IMR-90 (cell line): ENCODE results near the gene NMS.

Experiments
- BHLHE40 ChIP-seq: fragments of 150-350 bp; IDR thresholded peaks from 2 replicates; pipeline ENCODE4 v1.6.1; 2016; ENCODE audit warnings: mild to moderate bottlenecking, low read depth, low read length
- CTCF ChIP-seq: conservative IDR thresholded peaks from 2 replicates; pipeline ENCODE4 v1.5.1; 2012; ENCODE audit warnings: mild to moderate bottlenecking, low read depth, low read length, improper control_type of control experiment
- MAZ ChIP-seq: IDR thresholded peaks from 2 replicates; pipeline ENCODE4 v1.6.1; 2012; ENCODE audit warnings: low read depth, mild to moderate bottlenecking, low read length, improper control_type of control experiment, moderate library complexity, borderline replicate concordance
- MXI1 ChIP-seq: IDR thresholded peaks from 2 replicates; pipeline ENCODE4 v1.6.1; 2012; ENCODE audit warnings: low read depth, mild to moderate bottlenecking, low read length, moderate library complexity, borderline replicate concordance
- POLR2A ChIP-seq: IDR thresholded peaks from 2 replicates; pipeline ENCODE4 v1.6.1; 2012; ENCODE audit warnings: mild to moderate bottlenecking, low read depth, low read length
- SMC3 ChIP-seq: fragments of 150-350 bp; IDR thresholded peaks from 2 replicates; pipeline ENCODE4 v1.6.1; 2016; ENCODE audit warnings: low read depth, mild to moderate bottlenecking, antibody characterized with exemption, low read length, moderate library complexity

DNA sequence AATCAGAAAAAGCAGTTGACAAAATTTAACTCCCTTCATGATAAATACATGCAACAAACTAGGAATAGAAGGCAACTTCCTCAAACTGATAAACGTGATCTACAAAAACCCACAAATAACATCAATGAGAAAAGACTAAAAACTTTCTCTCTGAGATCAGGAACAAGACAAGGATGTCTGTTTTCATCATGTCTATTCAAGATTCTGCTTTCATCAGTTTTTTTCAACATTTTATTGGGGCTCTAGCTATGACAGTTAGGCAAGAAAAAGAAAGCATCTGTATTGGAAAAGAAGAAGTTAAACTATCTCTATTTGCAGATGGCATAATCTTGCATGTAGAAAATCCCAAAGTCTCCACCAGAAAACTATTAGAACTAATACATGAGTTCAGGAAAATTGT lies 40.6 kb upstream of the NMS start:
- TF ChIP-seq CTCF (no peak), POLR2A (no peak), MAZ (no peak), MXI1 (no peak), BHLHE40 (no peak), SMC3 (no peak)
